Stimulated activated CD4-positive, alpha-beta T cell treated with anti-CD3 and anti-CD28 coated beads, Interleukin-2, amount 100 ng/mL, for 4 hours (primary cell): Measurements from ENCODE around the gene TRABD2B.
"Not testable (repeated sequence)": the region's sequence is repeated elsewhere in the genome, so short reads cannot be mapped to it uniquely, and the experiment has no call there.

Experiments used
- DNase-seq: peaks from one replicate; pipeline ENCODE4 v3.0.0-alpha.2; 2020; ENCODE audit warnings: low read depth

TRABD2B gene

DNA sequence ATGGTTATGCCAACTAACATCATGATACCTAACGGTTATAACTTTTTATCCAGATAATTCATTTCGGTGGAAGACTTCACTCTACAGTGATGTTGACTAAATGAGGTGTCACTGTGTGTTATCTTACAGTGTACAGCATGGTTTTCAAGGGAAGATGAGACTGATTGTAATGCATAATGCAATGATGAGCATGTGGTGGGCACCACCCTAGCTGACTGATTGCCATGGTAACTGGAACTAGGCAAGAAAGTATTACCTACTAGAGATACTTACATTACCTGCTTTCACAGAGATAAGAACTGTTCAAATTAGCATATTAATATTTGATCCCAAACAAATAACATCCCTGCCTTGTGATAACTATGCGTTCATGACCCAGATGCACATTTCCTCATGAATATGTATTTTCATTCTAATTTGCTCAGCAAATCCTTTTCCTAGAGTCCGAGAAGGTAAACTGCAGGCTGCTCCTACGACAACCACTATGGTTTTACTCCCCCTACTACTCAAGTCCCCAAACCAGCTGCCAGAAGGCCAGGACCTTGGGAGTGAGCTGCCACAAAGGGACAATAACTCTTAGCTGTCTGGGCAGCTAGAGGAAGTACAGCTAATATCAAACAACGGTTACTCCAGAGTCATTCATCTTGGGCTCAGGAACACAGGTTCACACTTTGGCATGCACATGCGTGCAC lies 29.2 kb downstream of the TRABD2B start:
- DNase-seq = no peak

DNA sequence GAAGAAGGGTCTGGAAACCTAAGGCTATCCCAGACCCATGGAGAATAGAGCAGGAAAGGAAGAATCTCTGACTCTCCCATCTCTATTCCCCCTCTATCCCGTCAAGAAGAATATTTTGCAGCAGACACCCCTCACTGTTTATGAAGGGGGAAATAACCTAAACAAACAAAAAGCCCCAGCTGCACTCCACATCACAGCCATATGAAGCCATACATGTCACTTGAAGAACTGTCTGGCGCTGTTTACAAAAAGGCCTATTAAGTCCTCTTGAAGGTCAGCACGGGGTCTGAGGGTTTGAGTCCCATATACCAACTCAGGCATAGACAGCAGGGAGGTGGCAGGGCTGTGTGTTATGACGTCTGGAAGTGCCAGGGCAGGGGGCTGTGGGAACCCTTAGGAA lies 31.4 kb downstream of the TRABD2B start:
- DNase-seq = no peak

DNA sequence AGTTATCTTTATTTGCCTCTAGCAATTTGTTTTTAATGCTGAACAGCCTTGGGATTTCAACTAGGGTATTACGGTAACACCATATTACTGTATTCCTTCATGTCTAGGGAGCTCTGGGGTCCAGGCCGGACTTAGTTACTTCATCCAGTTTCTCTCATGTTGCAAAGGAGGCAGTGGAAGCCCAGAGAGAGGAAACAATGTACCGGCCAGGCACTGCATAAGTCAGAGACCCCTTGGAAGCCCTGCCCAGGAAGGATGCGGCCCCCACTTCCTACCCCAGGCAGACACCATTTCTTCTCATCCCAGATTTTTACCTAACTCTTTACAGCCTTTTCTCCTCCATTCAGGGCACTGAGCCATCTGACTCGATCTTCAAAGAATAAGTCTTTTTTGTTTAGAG lies 32.5 kb downstream of the TRABD2B start:
- DNase-seq = no peak

DNA sequence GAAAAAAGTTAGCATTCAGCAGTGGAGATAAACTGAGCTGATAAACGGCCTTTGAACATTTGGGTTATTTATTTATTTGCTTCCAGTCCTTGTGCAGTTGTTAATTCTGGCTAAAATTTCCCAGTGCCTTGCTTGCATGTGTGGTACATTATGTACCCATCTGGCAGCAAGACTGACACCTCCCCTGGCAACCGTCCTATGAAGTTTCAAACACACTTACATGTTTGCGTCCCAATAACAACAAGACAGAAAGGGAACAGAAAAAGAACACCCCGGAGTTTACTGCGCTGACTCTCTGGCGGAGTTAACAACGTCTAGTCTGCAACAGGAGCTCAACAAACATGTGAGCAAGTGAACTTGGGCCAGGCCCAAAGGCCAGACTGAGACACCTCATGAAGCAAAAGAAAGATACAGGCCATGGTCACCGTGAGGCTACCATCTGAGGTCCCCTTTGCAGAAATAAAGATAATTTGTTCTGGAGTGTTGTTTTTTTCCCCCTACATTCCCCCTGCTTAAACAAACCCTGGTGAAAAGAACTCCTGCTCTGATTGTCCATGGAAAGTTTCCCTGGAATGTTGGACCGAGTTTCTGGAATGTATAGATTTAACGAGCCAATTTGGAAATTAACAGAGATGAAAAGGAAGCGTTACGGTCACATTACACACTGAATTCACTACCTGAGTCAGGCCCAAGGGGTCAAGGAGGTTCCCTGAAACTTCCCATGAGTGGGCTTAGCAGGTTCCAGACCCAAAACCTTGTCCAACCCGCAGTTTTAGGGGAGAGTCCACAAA lies 33.4 kb downstream of the TRABD2B start:
- no peak for DNase-seq

DNA sequence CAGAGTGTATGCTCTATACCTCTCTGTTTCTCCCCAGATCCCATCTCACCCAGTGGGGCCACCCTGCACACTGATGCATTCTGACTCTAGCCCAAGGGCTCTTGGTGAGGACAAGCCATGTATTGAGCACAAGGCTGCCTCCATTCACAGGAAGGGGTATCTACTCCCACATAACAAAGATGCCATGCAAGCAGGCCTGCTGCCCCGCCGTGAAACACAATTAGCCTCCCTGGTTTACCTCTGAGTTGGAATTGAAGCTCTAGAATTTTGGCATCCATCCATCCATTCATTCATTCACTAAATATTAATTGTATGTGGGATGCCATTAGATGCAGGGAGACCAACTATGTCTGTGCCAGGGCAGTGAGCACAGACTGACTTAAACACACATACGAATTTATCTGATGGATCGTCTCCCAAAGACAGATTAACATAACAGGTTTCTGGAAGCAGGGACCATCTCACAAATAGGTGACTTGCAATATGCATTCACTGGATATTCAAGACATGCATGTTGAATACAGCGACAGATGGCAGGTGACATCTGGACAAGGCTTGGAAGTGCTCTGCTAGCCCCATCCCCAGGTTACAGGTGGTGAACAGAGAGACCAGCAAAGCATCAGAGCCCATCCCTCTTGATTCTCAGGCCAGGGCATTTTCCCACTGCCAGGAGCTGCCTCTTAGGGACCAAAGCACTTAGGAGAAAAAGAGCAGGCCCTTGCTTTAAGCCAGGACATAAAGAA lies 34.3 kb downstream of the TRABD2B start:
- no peak for DNase-seq

DNA sequence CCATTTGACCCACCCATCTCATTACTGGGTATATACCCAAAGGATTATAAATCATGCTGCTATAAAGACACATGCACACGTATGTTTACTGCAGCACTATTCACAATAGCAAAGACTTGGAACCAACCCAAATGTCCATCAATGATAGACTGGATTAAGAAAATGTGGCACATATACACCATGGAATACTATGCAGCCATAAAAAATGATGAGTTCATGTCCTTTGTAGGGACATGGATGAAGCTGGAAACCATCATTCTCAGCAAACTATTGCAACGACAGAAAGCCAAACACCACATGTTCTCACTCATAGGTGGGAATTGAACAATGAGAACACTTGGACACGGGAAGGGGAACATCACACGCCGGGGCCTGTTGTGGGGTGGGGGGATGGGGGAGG lies 35.4 kb downstream of the TRABD2B start:
- DNase-seq = not testable (repeated sequence)

DNA sequence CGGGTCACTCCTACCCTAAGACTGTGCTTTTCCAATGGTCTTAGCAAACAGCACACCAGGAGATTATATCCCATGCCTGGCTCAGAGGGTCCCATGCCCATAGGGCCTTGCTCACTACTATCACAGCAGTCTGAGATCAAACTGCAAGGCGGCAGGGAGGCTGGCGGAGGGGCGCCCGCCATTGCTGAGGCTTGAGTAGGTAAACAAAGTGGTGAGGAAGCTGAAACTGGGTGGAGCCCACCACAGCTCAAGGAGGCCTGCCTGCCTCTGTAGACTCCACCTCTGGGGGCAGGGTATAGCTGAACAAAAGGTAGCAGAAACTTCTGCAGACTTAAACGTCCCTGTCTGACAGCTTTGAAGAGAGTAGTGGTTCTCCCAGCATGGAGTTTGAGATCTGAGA lies 40.7 kb downstream of the TRABD2B start:
- DNase-seq = not testable (repeated sequence)

DNA sequence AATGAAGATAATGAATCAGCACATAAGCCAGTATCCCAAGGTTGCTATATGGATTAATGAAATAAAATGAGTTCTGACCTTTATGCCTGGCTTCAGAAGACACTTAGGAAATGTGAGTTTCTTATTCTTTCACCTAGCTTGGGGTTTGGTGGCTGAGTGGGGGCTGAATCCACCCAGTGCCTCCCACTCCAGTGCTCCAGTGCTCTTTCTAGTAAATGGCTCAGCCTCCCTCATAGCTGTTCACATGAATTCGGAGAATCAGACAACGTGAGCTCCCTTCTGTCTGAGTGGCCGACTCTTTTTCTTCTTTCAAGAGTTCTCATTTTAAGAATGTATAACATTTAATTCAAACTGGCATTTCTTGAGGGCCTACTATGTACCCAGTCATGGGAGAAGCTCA lies 43.5 kb downstream of the TRABD2B start:
- no peak for DNase-seq

DNA sequence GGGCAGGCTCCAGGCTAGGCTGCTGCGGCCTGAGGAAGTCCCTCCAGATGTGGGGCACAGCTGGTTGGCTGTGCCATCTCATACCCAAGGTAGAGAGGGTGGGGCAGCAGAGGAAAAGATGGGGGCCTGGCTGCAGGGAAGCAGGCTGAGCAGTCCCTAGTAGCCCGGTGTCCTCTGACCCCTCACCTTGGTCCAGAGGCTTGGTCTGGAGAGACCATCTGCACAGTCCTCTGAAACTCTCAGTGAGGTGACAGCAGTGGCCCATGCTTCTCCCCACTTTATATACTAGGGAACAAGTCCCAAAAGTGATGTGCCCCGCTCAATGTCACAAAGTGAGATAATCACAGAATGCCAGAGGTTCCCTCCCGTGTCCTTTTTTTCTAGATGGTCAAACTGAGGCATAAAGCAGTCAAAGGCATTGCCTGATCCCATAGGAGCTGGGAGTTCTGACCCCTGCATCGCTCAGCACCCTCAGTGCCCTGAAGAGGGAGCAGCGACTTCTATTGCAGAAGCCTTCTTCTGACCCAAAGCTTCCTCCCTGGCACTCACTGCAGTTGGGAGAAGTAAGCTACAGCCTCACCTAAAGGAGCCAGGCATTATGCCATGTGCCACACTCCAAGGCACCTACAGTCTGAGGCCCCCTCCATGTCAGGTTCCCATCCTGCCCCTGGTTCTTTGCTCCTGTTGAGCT lies 45.5 kb downstream of the TRABD2B start:
- DNase-seq = no peak

DNA sequence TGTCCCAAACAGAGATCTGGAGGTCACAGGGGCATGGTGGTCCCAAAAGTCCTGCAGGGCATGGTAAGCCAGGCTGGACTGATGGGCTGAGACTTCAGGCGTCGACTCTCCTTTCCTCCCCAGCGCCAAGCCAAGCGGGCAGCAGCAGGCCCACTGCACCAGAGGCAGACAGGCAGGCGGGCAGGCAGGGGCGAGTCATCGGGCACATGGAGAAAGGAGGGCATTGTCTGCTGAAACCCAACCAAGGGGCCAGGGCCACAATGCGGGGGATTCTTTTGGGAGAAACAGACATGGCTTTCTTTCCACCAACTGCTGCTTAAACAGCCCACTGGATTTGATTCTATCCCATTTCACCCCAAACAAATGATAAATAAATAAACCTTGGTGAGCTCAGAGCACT lies 46.2 kb downstream of the TRABD2B start:
- DNase-seq = no peak

DNA sequence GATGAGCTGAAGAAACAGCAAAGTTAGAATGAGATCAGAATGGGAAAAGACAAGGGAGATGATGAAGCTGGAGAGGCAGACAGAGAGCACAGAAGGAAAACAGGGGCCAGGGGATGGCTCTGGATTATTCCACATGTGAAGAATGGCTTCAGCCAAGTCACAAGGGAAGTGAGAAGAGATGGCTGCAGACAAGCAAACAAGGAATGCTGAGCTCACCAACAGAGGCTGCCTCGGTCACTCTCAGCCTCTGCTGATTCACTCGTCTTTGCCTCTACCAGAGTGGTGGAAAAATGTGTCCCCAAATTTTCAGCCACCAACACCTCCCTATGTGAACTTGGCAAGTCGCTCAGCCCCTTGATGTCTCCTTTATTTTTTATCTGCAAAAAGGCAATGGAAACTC lies 46.7 kb downstream of the TRABD2B start:
- DNase-seq = no peak

DNA sequence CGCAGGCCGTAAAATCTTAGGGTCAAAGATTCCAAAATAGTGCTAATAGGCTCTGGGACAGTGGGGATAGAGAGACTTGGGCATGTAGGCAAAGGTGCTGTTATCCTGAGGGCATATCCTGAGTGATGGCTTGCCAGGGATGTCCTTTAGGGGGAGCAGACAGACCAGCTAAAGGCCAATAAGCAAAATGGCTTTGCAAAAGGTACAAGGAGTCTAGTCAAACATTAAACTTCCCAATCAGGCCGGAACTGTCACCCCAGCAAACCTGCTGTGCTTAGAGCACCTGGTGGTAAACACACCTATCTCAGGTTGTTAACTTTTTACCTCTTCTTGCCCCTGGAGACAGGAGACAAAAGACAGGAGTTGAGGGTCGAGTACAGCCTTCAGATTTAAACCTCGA lies 49.1 kb downstream of the TRABD2B start:
- no peak for DNase-seq

DNA sequence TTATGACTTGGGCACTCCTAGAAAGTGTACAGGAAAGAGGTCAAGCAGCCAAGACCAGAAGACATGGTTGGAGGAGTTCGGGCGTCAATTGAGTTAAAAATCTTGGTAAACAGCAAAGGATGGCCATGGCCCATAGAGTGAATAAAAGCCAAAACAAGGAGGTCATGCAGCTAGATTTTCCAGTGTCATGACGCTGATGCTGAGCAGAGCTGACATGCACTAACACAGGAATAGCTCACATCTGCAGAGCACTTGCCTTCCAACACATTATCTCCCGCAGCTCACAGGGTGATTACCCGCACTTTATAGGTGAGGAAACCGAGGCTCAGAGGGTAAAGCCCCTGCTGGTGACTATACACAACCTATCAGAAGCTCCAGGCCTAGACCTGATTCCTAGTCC lies 49.7 kb downstream of the TRABD2B start:
- no peak for DNase-seq

DNA sequence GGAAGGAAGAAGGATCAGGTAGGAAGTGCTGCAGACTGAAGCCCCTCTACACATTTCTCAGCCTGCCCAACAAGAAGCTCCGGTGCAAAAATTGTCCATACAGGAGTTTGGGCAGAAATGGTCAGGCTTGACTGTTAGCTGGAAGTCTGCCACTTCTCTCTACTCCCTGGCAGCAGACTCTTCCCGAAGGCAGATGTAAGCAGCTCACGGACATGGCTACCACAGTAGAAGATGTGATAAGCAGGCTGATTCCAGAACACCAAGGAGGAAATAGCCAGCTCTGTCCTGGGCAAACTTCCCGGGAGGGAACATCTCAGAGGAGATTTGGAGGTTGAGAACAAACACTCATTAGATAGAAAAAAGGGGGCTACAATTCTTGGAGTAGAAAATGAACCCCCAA lies 52.6 kb downstream of the TRABD2B start:
- DNase-seq = no peak

DNA sequence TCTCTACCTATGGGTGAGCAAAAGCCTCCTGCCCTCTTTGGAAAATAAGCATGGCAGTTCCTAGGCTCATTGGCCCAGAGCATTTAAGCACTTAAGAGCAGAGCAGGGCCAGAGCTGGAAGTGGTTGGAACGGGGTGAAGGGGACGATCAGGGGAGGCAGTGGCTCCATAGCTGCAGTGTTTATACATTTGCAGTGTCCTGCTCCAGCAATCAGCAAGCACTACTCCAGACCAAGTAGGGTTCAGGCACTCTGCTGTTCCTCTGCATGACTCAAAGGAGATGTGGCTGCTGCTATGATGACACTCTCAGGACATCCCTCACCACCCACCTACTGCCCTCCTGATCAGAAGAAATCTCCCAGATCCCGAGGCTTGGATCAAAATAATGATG lies 55.0 kb downstream of the TRABD2B start:
- DNase-seq = no peak

DNA sequence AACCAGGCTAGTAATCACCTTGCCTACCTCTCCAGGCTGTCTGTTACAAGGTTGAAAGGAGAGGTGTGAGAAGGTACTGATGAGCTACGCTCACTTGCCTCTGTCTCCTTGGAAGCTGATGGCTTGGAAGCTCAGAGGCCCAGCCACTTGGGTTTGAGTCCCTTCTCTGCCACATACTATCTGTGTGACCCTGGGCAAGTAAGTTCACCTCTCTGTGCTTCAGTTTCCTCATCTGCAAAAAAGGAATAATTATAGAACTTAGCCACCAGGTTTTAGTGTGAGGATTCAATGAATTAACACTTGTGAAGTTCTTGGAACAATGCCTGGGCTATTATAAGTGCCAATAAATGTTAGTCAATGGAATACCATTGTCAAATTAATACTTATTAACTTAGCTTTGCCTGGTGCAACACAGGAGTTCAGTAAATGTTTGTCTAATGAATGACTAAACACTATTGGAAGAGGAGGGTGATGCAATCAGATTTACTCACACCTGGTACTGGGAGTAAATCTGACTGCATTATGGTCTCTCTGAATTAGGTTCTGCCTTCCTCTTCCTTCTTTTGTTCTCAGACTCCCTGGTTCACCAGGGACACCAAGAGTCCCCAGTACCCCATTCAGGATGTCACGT lies 55.5 kb downstream of the TRABD2B start:
- no peak for DNase-seq

DNA sequence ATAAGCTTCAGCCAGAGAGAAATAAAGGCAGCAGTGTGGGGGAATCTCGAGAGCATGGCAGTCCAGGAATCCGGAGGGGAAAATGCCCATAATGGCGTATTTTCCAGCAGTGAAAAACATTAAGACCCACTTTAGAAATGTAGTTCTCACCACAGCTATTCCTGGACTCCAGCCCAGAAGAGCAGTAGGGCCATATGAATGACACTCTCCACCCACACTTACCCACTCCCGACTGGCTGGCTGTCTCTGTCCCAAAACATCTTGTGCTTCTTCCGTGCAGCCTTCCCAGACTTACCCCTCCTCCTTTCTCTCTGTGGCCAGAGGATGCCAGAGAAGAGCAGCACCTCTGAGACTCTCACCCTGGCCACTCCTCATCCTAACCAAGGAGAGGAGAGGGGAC lies 56.4 kb downstream of the TRABD2B start:
- no peak for DNase-seq

DNA sequence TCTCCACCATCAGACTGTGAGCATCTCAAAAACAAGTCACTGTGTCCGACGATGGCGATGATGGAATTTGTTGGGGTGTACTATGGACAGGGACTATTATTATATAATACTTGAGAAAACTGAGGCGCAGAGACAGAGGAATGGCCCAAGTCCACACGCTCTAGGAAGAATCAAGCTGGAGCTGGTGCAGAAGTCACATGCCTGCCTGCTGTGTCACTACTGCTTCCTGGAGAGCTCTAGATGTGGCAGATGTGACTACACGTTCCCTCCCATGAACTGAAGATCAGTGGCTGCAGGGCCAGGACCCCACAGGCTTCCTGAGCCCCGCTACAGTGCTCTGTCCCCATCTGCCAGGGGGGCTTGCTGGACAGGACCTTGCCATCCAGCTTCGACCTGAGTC lies 56.9 kb downstream of the TRABD2B start:
- DNase-seq = no peak

DNA sequence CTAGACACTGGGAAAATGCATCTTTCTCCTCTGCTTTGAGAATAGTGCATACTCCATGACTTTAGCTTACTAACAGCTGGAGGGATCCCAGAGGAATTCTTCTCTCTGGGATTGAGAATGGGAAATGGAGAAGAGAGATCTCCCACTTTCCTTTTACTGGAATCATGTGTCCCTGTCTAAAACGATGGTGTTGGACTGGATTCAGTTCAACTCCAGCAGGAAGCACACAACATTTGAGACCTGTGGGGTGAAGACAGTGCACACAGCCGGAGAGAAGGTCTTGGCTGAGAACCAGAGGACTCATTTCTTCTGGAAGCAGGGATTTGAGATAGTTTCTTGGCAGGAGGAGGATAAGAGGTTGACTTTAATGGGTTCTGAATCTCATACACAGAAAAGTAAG lies 58.7 kb downstream of the TRABD2B start:
- no peak for DNase-seq

DNA sequence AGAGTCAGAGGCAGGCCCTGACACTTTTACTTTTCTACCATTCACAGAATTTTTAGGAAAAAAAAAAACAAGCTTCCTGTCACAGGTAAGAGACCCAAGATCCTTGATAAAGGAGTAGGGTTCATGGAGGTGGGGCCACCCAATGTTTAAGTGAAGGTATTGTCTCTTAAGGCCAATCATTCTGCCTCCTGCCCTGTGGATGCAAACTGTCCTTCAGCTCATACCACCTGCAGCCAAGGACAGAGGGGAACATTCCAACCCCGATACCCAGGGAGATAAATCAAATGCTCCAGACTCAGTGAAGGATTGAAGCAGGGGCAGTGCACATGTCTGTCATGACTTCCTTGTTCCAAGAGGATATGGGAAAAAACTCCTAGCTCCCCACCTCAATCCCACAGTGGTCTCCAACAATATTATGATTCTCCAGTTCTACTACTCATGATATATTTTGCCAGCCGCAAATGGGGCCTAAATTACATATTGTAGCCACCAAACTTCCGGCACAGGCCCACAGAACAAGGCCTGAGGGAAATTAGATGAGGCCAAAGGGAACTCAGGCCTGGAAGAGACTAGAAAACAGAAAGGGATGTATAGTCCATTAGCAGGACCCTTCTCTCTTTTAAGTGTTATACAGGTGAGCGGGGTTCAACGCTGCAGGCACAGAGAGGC lies 59.5 kb downstream of the TRABD2B start:
- DNase-seq = no peak

DNA sequence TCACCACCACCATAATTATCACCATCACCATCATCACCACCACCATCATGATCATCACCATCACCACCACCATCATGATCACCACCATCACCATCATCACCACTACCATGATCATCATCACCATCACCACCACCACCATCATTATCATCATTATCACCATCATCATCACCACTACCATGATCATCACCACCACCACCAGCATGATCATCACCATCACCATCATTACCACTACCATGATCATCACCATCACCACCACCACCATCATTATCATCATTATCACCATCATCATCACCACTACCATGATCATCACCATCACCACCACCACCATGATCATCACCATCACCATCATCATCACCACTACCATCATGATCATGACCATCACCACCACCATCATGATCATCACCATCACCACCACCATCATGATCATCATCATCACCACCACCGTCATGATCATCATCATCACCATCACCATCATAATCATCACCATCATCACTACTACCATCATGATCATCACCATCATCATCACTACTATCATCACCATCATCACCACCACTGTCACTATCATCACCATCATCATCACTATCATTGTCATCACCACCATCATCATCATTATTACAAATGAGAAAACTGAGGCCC lies 60.2 kb downstream of the TRABD2B start:
- no peak for DNase-seq
